ENCODE results near the gene ZC3H7A. TPM values are rescaled to one million over a fixed set of nuclear protein-coding genes. Genes with fewer than 3 reads are reported as not detected.
A peak's percentile ranks its signal among the peaks of the same experiment; 100 is the strongest.

ZC3H7A gene
- total and polyA plus RNA-seq, 10 of the 15 experiments (the other 5 are each of a cell fraction or from before 2014, with no cell fraction given) = 46.3 to 188 (median 68.6) TPM

DNA sequence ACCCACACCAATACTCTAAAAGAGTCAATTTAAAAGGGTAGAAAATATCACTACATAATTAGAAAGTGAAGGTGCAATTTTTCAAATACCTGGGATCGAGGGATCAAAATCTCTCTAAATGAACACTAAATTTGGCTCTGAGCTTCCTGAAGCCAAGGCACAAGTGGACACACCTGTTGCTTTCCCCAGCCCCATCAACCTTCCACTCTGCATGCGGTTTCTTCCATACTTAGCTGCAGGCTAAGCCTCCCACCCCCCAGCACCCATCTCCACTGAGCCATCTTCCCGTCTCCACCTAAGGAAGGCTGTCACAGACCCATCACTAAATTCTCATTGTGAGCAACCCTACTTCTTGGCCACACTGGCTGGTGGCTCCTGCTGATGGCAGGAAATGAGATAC lies 84.9 kb downstream of the ZC3H7A start:
- intact Hi-C loops (cut with micrococcal nuclease; ENCODE audit: unreplicated experiment) = no loop called here
- no peak for ATAC-seq
- no peaks in the 10 kb centered on the region for H3K9me3 ChIP-seq (replicated peaks; ENCODE audit: control insufficient read depth, insufficient read depth, low read length)
- H3K9ac ChIP-seq (ENCODE audit: control insufficient read depth, insufficient read depth, low read length) = no peak overlapping the region
- no peaks in the 10 kb centered on the region for H3K27me3 ChIP-seq (replicated peaks in 1 of 2; ENCODE audit: control insufficient read depth in 2 of 2, insufficient read depth in 2 of 2, low read length in 1 of 2)
- no peak overlapping the region for H3K4me2 ChIP-seq (ENCODE audit: control insufficient read depth, insufficient read depth)
- 0 out of 2 replicates have a peak, but pooled peaks have one; percentile 17 for TF ChIP-seq POLR2A (IDR thresholded peaks at IDR 0.05; ENCODE audit: low read depth, low read length)
- TF ChIP-seq, protein P1, sequence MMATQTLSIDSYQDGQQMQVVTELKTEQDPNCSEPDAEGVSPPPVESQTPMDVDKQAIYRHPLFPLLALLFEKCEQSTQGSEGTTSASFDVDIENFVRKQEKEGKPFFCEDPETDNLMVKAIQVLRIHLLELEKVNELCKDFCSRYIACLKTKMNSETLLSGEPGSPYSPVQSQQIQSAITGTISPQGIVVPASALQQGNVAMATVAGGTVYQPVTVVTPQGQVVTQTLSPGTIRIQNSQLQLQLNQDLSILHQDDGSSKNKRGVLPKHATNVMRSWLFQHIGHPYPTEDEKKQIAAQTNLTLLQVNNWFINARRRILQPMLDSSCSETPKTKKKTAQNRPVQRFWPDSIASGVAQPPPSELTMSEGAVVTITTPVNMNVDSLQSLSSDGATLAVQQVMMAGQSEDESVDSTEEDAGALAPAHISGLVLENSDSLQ (IDR thresholded peaks at IDR 0.05) = no peak
- H3K4me3 ChIP-seq = no peak overlapping the region
- no peak overlapping the region for H3K27ac ChIP-seq (ENCODE audit: control insufficient read depth, insufficient read depth)
- FAIRE-seq = no peak
- ChIA-PET RAD21 (ENCODE audit: unreplicated experiment) (interaction anchor here (0.8 to 1.9 kb wide), 5 partner anchors 22 to 180 kb away, joined by 3 to 4 read pairs (median 3); no protein-coding TSS in a partner anchor), POLR2A (interaction anchor here (0.7 kb wide), 1 partner anchor 199 kb away, joined by 3 read pairs; no protein-coding TSS in a partner anchor), SMC1A (ENCODE audit: uncharacterized antibody, unreplicated experiment) (interaction anchor here (0.6 to 2.2 kb wide), 14 partner anchors 14 to 341 kb away, joined by 3 to 13 read pairs (median 3); no protein-coding TSS in a partner anchor), CTCF (interaction anchor here (0.8 to 6.7 kb wide), 7 partner anchors 14 to 306 kb away, joined by 3 to 71 read pairs (median 4); no protein-coding TSS in a partner anchor)
- no peaks in the 10 kb centered on the region; the same call in none of the 2 replicates for H3K79me2 ChIP-seq (ENCODE audit: control insufficient read depth, insufficient read depth, low read length)
- peaks cover 13% of the 10 kb centered on the region for H3K4me1 ChIP-seq (ENCODE audit: control insufficient read depth, insufficient read depth, low read length)
- H3K36me3 ChIP-seq (ENCODE audit: control insufficient read depth in 2 of 2, insufficient read depth in 2 of 2, low read length in 1 of 2) = peaks cover 16 to 37% of the 10 kb centered on the region in 2 experiments
- DNase-seq (ENCODE audit: low read depth, low spot score) = no peak
- in situ Hi-C loops (cut with MboI) = loop anchor here (5.0 kb wide), 1 partner anchor 180 kb away; no protein-coding TSS in a partner anchor
- no peaks in the 10 kb centered on the region; the same call in 1 of the 2 replicates for H4K20me1 ChIP-seq (ENCODE audit: control insufficient read depth, insufficient read depth)
- BruUV-seq (replicated peaks) = no TSS peak
- no peak overlapping the region for H2AFZ ChIP-seq (ENCODE audit: control insufficient read depth, low read depth, low read length)
- 95% methylated on average over 3 of the region's 3 CpGs for WGBS (ENCODE audit: insufficient coverage, insufficient replicate concordance, low lambda C conversion rate, missing lambda C conversion rate)

- POLR2A ChIA-PET = interaction anchor here (0.7 to 2.1 kb wide), 2 partner anchors 31 to 198 kb away, joined by 3 to 4 read pairs; partner anchors contain the start of gene TXNDC11
- RAD21 ChIA-PET (ENCODE audit: unreplicated experiment) = interaction anchor here (0.8 to 1.9 kb wide), 5 partner anchors 22 to 316 kb away, joined by 3 to 4 read pairs (median 3); no protein-coding TSS in a partner anchor
- CTCF ChIA-PET = interaction anchor here (0.8 to 6.7 kb wide), 7 partner anchors 14 to 305 kb away, joined by 3 to 71 read pairs (median 4); no protein-coding TSS in a partner anchor
- in situ Hi-C loops (cut with MboI) (loop anchor here (5.0 kb wide), 1 partner anchor 179 kb away; no protein-coding TSS in a partner anchor), intact Hi-C loops (cut with micrococcal nuclease; ENCODE audit: unreplicated experiment) (no loop called here)
- no peak overlapping the region for H3K4me2 ChIP-seq (ENCODE audit: control insufficient read depth, insufficient read depth)
- no TSS peak for BruUV-seq (replicated peaks)
- H2AFZ ChIP-seq (ENCODE audit: control insufficient read depth, low read depth, low read length) = no peak overlapping the region
- DNase-seq (ENCODE audit: low read depth, low spot score) (no peak), ATAC-seq (no peak), FAIRE-seq (no peak)
- H3K27me3 ChIP-seq (replicated peaks in 1 of 2; ENCODE audit: control insufficient read depth in 2 of 2, insufficient read depth in 2 of 2, low read length in 1 of 2) = no peaks in the 10 kb centered on the region
- no peaks in the 10 kb centered on the region for H3K9me3 ChIP-seq (replicated peaks; ENCODE audit: control insufficient read depth, insufficient read depth, low read length)
- WGBS (ENCODE audit: insufficient coverage, insufficient replicate concordance, low lambda C conversion rate, missing lambda C conversion rate) = 86% methylated on average over 4 of the region's 4 CpGs
- H3K27ac ChIP-seq (ENCODE audit: control insufficient read depth, insufficient read depth) = no peak overlapping the region
- no peak overlapping the region for H3K9ac ChIP-seq (ENCODE audit: control insufficient read depth, insufficient read depth, low read length)
- SMC1A ChIA-PET (ENCODE audit: uncharacterized antibody, unreplicated experiment) = interaction anchor here (0.8 to 2.2 kb wide), 13 partner anchors 9 to 312 kb away, joined by 3 to 13 read pairs (median 3); no protein-coding TSS in a partner anchor
- H3K79me2 ChIP-seq (ENCODE audit: control insufficient read depth, insufficient read depth, low read length) = no peaks in the 10 kb centered on the region; the same call in none of the 2 replicates
- no peaks in the 10 kb centered on the region; the same call in 1 of the 2 replicates for H4K20me1 ChIP-seq (ENCODE audit: control insufficient read depth, insufficient read depth)
- H3K4me3 ChIP-seq = no peak overlapping the region
- H3K4me1 ChIP-seq (ENCODE audit: control insufficient read depth, insufficient read depth, low read length) = peaks cover 13% of the 10 kb centered on the region
- peaks cover 16 to 39% of the 10 kb centered on the region in 2 experiments for H3K36me3 ChIP-seq (ENCODE audit: control insufficient read depth in 2 of 2, insufficient read depth in 2 of 2, low read length in 1 of 2)
- TF ChIP-seq, protein P2, sequence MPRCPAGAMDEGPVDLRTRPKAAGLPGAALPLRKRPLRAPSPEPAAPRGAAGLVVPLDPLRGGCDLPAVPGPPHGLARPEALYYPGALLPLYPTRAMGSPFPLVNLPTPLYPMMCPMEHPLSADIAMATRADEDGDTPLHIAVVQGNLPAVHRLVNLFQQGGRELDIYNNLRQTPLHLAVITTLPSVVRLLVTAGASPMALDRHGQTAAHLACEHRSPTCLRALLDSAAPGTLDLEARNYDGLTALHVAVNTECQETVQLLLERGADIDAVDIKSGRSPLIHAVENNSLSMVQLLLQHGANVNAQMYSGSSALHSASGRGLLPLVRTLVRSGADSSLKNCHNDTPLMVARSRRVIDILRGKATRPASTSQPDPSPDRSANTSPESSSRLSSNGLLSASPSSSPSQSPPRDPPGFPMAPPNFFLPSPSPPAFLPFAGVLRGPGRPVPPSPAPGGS (IDR thresholded peaks at IDR 0.05; ENCODE audit: borderline replicate concordance, insufficient read depth, low read depth, low read length, poor library complexity, severe bottlenecking) = no peak
- no peak for TF ChIP-seq CREB1 (IDR thresholded peaks at IDR 0.05; ENCODE audit: low read depth)
- TF ChIP-seq KAT2A (conservative IDR thresholded peaks at IDR 0.05; ENCODE audit: control insufficient read depth, low read depth, low read length) = no peak
- TF ChIP-seq RCOR1 (conservative IDR thresholded peaks at IDR 0.05; ENCODE audit: low read depth, low read length) = no peak
- TF ChIP-seq YY1 (IDR thresholded peaks at IDR 0.05; ENCODE audit: low read depth, low read length) = no peak
- no peak for TF ChIP-seq TCF3 (IDR thresholded peaks at IDR 0.05; ENCODE audit: borderline replicate concordance, insufficient read depth, low read depth, low read length)
- TF ChIP-seq GABPA (IDR thresholded peaks at IDR 0.05; ENCODE audit: low read depth) = no peak
- no peak for TF ChIP-seq E2F4 (IDR thresholded peaks at IDR 0.05; ENCODE audit: low read depth, low read length)
- no peak for TF ChIP-seq NFIC (IDR thresholded peaks at IDR 0.05; ENCODE audit: low read depth, low read length)
- no peak for TF ChIP-seq STAT1 (conservative IDR thresholded peaks at IDR 0.05)
- TF ChIP-seq SP1 (IDR thresholded peaks at IDR 0.05; ENCODE audit: low read depth, low read length) = no peak
Observed at GRCh38 chr16:11711662-11712061, 85.4 kb downstream of the ZC3H7A start.
